HG03039 (cell line): ENCODE measurements around the gene FBXO24.
"Not testable (repeated sequence)": the region's sequence is repeated elsewhere in the genome, so short reads cannot be mapped to it uniquely, and the experiment has no call there.

Experiments used
- ATAC-seq: cut with Tn5 transposase; IDR thresholded peaks from one replicate; pipeline ENCODE4 v1.9.1; 2021; ENCODE audit warnings: mild to moderate bottlenecking, moderate library complexity; ENCODE audit not compliant: unreplicated experiment

Gene FBXO24

DNA sequence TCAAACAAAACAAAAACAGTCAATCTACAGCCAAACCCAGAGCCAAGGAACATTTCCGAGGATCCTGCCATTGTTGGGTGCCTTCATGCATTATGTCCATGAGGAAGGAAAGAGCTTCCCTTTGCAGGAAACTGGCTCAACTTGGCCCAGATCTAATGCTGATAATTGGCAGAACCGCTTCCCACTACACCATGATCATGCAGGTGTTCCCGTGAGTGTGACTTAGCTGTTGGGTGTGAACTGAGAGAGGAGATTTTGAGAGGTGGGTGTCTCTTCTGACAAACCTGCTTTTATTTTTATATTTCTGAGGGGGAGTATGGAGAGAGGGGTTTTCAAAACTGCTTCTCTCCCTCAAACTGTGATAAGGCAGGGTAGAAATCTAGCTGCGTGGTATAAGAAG is 27.0 kb upstream of the FBXO24 start:
- ATAC-seq, result no peak

- no peak for ATAC-seq
Observed at GRCh38 chr7:100561491-100562194, 24.5 kb upstream of the FBXO24 start.

DNA sequence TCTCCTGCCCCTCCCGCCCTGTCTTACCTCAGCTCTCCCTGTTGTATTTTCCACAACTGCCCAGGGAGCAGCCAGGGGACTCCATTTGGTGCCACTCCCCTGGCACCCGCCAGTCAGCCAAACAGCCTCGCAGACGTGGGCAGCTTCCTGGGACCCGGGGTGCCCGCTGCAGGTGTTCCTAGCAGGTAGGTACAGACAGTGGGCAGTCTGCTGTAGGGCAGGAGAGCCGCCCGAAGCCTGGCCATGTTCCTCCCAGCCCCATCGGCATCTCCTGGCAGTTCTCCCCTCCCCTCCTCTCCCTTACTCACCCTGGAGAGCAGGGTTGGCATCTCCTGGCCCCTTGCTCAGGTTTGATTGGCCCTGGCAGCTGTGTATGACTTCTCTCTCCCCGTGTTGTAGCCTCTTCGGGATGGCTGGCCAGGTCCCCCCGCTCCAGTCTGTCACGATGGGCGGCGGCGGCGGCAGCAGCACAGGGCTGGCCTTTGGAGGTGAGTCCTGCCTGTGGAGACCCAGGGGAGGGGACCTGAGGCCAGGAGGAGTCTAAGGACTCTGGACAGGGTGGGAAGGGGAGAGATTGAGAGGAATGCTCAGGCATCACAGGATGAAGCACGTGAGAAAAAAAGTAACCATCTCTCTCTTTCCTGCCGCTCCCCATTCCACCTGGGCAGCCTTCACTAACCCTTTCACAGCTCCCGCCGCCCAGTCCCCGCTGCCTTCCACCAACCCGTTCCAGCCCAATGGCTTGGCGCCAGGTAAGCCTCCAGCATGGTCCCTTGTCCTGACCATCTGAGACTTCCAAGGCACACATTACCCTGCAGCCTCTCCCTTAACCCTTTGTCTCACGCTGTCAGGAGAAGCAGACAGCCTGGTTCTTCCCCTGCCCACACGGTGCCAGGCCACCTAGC is 23.7 kb upstream of the FBXO24 start:
- ATAC-seq, result no peak

- ATAC-seq, result no peak
Observed at GRCh38 chr7:100563100-100563564, 23.0 kb upstream of the FBXO24 start.

DNA sequence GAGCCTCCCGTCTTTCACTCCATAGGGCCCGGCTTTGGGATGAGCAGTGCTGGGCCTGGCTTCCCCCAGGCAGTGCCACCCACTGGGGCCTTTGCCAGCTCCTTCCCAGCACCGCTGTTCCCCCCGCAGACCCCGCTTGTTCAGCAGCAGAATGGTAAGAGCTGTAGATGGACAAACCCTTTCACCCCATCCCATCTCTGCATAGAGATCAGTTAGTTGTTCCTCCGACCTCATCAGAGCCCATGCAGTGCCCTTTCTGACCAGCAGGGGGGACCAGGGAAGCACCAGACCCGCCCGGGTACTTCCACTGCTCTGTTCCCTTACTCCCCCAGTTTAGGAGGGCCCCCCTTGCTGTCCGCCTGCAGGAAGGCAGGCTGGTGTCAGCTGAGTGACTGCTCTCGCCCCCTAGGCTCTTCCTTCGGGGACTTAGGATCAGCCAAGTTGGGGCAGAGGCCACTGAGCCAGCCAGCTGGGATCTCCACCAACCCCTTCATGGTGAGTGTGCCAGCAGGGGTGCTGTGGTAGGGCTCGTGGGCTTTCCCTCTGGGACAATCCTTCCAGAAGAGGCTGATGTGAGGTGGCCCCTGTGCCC is 22.2 kb upstream of the FBXO24 start:
- no peak for ATAC-seq

DNA sequence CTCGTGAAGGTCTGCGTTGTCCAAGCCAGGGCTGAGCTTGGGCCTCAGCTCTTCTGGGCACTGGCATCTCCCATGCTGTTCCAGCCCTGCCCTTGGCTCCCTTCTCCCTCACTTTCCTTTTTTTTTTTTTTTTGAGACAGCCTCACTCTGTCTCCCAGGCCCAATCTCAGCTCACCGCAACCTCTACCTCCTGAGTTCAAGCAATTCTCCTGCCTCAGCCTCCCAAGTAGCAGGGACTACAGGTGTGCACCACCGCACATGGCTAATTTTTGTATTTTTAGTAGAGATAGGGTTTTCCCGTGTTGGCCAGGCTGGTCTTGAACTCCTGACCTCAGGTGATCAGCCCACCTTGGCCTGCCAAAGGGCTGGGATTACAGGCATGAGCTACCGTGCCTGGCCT is 21.7 kb upstream of the FBXO24 start:
- not testable (repeated sequence) for ATAC-seq

DNA sequence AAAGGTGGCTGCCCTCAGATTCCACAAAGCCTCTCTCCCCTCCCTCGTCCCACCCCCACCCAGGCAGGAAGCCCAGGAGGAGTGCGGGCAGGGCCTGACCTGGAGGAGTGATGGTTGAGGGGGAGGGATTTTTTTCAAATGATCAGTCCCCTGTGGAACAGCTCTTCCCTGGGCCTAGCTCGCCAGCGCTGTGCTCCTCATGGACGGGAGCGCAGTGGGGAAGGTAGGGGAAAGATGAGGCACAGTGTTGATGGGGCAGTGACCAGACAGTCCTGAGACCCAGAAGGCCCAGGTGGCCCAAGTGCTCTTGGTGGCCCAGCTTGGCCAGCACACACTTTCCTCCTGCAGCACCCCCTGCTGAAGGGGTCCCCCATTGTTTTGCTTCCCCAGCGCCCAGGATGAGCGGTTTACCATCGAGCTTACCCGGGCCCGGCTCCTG is 21.0 kb upstream of the FBXO24 start:
- no peak for ATAC-seq

- no peak for ATAC-seq
Observed at GRCh38 chr7:100566018-100566531, 20.1 kb upstream of the FBXO24 start.

- ATAC-seq, result no peak
Observed at GRCh38 chr7:100567031-100567730, 18.9 kb upstream of the FBXO24 start.

GRCh38 chr7:100567751-100568175 is 18.4 kb upstream of the FBXO24 start:
- no peak for ATAC-seq

DNA sequence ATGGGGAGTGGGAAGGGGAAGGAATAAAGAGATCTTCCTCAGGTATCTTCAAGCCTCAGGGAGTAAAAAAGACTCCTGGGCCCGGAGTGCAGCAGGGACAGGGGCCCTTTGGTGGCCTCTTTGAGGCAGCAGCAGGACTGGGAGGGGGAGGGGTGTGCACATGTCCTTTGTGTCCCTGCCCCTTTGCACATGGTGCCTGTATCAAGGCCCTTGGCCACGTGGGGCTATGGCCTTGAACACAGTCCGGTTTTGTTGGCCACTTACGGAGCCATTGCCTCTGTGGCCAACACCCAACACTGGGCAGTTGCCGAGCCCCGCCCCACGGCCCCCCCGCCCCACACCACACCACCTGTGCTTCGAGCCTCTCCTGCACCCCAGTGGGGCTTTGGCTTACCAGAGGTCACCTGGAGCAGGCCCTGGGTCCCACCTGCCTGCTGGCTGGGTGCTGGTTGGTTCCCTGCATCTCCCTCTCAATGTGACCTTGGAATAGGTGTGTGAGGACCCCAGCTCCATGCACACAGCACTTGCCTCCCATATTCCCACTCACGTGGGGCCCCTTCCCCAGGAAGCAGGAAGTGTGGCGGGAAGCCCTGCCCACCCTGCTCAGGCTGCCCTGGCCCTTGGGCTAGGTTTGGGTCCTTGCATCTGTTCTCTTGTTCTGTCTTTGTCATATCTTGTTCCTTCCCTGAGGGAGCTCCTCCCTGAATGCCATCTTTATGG is 17.8 kb upstream of the FBXO24 start:
- ATAC-seq, result no peak

DNA sequence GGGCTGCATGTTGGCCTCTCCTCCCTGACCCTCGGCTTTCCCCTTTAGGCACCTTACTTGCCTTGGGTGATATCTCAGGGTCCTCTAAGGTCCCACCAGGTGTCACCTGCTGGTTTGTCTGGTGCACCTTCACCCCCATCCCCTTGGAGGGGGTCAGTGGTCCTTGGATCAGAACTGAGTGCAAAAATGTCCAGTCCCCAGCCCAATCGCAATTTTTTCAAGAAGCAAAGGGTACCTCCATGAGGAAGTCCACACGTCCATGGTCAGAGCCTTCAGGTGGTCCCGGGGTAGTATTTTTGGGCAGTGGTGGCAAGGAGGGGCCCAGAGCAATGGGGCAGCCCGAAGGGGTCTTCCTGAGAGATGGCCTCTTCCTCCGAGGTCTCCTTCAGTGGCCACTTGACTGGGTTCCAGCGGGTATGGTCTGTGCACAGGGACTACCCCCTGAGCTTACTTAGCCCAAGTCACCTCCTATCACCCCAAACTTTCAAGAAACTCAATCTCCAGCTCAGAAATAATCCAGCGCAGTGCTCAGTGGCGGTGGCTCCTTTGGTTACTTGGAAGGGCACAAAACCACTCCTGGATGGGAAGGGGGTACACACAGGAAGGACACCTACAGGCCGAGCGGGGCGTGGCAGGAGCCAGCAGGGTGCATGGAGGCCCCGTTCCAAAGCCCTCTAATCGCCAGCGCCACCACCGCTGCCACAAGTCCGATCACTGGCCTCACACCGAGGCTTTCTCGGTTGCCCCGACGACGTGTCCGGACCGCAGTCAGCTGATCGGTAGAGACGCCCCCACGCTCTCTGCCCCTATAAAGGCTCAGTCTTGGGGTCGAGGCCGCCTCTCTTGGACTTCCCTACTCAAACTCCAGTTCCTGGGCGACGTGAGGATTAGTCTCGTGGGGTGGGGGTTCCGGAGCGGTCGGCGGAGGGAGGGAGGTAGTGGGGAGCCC is 17.0 kb upstream of the FBXO24 start:
- no peak for ATAC-seq

DNA sequence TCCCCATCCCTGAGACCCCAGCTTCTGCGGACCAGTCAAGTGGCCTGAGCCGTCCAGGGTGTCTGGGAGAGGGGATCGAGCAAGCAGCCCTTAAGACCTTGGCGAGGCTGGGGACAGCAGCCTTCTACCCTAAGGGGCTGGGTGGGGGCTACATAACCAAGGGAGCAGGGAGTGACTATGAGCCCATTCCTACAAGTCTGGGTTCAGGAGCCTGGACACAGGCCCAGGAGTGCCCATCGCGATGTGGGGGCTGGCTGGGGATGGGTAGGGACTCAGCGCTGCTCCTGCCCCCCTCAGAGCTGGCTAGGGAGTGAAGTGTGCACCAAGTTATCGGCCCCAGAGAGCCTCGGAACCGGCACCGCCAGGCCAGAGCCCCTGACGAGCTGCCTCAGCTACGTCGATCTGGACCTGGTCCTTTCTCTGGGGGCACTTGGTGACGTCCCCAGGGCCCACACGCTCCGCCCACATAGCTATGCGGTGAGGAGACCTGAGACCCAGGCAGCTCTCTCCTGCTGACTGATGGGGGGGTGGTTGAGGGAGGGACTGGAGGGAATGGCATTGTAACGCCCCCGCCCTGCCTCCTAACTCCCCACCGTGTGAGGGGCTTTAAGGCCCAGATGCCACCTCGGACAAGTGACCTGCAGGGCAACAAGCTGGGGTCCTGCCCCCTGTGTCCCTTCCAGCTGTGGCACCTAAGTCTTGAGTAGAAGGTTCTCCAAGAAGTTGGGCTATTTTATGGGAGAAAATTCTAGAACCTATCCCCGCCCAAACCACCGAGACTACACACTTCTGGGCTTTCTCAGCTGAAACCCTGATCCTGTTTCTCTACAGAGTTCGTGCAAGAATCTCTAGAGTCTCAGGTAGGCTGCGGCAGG is 14.9 kb upstream of the FBXO24 start:
- ATAC-seq, result no peak

GRCh38 chr7:100571829-100572116 is 14.4 kb upstream of the FBXO24 start:
- ATAC-seq, result no peak

GRCh38 chr7:100572281-100572948 is 13.7 kb upstream of the FBXO24 start:
- no peak for ATAC-seq

DNA sequence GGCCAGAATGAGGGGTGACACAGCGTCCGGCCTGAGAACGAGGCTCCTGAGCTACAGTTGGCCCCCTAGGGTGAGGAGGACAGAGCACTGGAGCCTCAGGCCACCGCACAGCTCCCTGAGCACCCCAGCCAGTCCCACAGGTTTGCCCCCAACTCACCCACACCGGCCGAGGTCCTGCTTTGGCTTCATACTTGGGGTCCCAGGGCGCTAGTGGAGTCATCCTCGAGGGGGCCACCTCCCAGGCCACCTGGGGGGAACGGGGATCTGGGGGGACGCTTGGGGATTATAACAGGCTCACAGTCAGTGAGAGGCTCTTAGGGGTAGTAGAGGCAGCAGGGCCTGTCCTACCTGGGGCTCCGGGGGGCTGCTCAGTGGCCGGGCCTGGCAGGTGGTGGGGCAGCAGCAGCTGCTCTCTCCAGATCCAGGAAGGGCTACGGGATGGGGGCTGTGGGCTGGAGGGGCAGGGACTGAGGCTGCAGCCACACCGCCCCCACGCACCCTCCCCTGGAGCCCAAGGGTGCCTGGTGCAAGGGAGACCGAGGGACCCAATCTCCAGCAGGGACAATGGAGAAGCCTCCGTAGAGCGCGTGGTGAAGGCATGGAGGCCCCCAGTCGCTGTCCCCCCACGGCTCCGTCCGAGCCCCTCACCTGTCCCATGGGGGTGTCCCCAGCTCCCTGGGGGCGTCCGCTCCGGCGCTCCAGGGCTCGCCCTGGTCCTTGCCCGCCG is 13.0 kb upstream of the FBXO24 start:
- ATAC-seq, result no peak
